ENCODE data around the gene COL4A2.
"Not testable (repeated sequence)": the region's sequence is repeated elsewhere in the genome, so short reads cannot be mapped to it uniquely, and the experiment has no call there.

Gene COL4A2

DNA sequence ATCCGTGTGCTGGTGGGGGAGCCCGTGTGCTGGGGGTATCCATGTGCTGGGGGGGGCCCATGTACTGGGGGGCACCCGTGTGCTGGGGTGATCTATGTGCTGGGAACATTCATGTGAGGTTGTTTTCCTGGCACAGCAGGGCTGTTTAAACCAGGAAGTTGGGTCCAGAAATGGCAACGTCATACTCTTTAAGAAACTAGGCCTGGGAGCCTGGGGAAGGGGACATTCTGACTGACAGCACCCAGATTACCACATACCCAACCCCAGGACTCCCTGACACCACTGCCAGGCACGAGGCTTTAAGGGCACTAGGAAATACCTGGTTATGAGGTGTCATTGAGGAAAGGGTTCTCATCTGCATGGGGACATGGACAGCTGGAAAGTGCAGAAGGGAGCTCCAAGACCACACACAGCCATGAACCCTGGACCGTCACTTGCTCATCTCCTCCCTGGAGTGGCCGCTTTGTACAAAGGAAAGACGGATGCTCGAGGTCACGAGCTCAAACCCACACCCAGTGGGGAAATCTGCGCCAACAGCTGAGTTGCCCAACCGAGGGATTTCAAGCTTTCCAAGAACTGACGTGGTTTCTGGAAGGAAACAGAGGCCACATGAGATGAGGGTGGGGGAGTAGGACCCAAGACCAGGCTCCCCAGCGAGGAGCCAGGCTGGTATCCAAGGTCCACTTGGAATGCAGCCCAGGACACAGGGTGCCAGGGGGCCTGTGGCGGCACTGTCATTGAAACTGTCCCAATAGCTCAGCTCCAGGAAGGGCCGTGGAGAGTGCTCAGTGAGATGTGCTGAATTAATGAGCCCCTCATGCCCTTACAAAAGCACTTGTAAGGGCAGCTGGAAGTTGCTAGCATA lies 213.6 kb downstream of the COL4A2 start:
- no peak for DNase-seq (ENCODE audit: low spot score)

DNA sequence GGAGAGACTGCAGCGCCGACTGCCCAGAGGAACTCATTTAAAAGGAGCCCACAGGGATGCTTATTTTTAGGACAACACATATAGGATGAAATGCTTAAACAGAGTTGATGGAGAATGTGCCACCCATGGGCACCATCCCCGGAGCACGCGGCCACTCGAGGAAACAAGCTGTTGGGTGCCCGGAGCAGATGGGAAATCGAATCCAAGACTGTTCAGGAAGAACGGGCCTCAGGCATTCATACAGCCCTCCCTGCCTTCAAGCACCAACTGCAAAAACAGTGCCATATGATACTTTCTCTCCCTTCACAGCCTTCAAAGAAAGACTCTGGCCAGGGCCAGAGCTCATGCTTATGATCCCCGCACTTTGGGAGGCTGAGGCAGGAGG lies 214.2 kb downstream of the COL4A2 start:
- DNase-seq (ENCODE audit: low spot score): no peak

DNA sequence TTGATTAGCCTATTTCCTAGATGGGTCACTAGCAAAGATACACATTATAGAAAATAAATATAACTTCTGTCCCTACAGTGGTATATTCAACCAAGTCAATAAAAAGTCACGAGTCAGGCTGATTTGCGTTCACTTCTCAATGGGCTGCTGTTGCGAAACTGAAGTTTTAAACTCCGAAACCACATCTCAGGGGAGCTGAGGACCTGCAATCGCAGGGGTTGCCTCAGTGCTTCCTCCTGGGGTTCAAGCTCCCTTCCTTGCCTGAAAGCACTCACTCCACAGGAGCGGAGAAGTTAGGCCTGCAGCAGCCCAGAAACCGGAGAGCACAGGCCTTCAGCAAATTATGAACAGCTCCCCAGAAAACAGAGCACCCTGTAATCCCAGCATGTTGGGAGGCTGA lies 214.9 kb downstream of the COL4A2 start:
- no peak for DNase-seq (ENCODE audit: low spot score)

DNA sequence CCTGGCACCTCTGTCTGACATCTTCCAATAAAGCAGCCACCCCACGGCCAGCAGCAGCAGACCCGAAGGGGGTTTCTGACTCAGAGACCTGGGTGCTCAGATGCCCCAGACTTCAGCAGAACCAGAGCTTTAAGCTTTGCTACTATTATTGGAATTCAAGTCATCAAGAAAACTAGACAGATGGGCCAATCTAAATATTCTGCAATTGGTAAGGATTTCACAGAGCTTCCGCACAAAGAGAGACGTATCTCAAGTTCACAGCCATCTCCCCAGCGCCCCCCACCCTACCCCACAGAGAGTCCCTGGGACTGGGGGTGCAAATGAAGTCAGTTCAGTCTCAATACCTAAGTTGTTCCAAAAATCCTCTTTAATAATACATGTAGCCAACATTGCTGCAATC lies 215.6 kb downstream of the COL4A2 start:
- no peak for DNase-seq (ENCODE audit: low spot score)

DNA sequence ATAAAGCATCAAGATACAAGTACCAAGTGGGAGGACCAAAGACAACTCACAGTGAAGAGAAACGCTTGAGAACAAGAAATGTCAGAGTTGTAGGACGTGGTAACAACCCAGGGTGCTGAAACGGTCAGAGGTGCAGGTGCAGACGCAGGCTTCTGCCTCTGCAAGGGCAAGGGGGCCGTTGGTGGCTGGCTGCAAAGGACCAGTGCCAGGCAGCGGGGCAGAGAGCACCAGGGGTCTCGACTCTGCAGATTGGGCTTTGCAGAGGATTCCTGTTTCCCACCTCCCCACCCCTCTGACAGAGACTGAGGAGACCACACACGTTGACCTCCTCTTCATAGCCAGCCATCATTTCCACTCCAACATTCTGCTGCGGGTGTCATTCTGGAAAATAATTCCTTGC lies 216.1 kb downstream of the COL4A2 start:
- DNase-seq (ENCODE audit: low spot score): no peak

DNA sequence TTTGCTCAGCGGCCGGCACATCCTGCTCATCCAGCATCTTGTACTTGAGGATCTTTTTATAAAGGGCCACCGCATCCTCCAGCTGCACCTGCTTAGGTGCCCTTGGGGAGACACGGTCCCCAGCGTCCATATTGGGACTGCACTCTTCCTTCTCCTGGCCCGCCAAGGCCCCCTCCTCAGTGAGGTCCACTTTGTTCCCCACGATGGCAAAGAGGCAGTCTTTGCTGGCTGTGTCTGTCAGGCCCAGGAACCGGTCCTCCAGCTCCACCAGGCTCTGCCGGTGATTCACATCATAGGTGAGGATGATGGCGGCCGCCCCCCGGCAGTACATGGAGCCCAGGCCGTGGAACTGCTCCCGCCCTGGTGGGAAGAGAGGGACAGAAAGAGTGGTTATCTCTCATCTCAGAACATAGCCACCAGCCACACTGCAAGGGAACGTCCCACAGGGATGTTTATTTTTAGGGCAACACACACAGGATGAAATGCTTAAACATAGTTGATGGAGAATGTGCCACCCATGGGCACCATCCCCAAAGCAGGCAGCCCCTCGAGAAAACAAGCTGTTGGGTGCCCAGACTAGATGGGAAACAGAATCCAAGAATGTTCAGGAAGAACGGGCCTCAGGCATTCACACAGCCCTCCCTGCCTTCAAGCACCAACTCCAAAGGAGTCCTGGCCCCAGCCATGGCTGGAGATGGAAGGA lies 216.9 kb downstream of the COL4A2 start:
- no peak for DNase-seq (ENCODE audit: low spot score)

DNA sequence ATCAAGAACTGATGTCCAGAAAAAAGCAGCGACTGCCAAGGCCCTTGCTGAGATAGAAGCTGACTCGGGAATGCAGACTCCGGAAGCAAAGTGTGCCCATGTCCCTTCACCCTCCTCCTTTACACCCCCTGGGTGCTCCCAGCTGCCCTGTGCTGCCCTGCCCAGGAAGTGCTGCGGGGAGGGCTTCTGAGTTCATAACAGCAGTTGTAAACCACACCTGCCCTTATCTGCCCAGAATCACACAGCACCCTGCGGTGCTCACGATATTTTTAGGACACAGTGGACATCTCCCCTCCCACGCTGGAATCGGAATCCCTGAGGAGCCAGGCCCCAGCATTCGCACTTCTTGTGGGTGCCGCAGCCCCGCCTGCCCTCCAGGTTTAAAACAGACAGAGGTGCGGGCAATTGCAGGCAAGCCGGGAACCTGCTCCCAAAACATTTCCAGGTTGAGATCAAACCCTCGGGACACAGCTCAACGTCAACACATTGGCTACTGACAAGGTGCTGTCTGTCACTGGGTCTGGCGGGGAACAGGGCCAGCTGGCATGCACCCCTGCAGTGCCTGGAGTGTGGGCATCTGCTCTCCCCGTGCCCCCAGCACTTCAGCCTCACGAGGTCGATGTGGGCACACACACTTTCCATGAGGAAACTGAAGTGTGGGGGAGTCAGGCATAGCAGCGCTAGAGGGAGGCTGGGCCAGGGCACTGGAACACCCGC lies 217.6 kb downstream of the COL4A2 start:
- DNase-seq (ENCODE audit: low spot score): no peak

DNA sequence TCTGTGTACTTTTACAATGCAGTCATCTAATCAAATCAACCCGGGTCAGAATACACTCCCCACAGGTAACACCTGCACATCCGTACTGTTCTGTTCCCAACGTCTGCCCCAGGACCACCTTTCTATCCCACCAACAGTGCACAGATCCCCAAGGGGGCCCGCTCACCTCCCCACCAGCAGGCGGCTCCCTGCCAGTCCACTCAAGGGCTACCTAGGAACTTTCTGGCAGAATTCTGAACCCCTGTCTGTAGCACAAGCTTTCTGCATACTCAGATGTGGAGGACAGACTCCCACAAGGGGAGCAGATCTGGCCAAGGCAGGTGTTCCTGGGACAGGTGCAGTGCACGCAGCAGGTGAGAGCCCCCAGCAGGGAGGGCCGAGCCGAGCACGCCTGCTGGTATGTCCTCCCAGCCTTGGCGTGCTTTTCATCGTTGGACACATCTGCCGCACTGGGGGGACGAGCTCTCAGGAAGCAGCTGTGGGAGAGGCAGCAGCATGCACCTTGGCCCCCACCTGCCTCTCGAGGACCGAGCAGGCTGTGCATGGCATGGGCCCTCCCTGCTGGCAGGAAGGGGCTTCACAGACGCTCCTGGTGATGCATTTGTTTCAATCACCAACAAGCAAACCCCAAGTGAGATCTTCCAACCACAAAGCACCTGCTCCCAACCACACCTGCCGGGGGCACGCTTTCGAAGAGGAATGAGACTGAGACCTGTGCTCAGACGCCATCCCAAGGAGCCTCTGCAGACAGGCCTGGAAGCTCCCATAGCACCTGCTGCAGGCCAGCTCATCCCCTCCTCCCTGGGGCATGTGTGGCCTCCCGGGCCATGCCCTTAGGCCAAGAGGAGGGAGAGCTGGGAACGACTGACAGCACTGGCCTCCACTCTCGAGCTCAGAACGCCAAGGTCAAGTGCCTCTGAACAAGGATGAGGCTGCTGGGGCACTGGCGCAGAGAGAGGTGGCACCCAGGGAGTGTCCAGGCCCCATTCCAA lies 218.5 kb downstream of the COL4A2 start:
- DNase-seq (ENCODE audit: low spot score): no peak

DNA sequence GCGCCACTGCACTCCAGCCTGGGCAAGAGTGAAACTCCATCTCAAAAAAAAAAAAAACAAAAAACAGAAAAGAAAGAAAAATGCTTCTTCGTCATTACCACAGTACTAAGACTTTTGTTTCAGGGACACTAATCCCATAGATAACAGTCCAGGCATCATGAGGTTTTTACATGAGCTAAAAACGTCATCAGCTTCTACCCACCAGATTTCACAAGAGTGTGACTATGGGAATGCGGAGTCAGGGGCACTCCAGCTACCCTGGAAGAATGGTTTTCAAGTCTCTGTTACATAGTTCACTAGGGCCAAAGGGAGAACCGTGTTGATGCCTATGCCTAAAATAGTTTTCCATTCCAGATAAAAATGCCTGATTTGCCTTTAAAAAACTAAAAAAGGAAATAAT lies 221.3 kb downstream of the COL4A2 start:
- DNase-seq (ENCODE audit: low spot score): no peak

DNA sequence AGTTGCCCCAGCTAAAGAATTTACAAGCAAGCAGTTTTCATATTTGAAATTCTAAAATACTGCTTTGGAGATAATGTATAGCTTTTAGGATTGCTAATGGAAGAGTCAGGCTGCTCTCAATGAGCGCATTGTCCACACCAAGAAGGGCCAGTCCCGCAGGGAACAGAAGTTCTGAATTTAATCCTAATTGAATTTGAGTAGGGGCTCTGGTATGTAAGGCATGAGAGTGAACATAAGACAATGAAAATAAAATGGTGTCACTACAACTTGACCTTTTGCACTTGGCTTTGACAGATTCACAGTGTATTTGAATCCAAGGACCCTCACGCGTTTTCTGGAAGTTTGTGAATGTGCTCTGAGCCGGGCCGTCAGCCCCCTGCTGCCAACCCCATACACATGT lies 221.8 kb downstream of the COL4A2 start:
- DNase-seq (ENCODE audit: low spot score): no peak

DNA sequence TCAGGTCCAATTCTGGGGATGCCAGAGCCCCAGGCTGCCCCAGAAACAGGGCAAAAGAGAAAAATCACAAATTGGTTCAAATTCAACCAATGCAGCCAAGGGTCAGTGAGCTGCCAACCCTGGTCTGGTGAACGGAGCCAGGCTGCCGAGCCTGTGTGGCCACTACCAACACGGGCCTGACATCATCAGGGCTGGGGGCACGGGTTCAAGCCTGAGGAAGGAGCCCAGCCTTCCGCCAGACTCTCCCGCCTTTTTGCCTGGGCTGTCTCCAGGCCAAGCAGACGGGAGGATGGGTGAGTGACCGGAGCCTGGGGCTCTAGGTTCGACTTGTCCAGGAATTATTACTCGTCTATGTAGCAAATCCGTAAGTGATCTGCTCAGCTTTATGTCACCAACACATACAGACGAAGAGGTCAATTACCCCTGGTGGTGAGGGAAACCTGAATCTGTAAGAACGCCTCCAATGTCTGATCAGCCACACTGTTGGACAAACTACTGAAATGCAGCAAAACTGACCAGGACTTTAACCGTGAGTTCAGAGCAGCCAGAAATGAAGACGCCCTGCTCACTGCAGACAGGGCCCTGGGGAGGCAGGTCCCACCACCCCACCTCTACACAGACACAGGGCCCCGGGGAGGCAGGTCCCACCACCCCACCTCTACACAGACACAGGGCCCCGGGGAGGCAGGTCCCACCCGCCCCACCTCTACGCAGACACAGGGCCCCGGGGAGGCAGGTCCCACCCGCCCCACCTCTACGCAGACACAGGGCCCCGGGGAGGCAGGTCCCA lies 222.6 kb downstream of the COL4A2 start:
- DNase-seq (ENCODE audit: low spot score): no peak

DNA sequence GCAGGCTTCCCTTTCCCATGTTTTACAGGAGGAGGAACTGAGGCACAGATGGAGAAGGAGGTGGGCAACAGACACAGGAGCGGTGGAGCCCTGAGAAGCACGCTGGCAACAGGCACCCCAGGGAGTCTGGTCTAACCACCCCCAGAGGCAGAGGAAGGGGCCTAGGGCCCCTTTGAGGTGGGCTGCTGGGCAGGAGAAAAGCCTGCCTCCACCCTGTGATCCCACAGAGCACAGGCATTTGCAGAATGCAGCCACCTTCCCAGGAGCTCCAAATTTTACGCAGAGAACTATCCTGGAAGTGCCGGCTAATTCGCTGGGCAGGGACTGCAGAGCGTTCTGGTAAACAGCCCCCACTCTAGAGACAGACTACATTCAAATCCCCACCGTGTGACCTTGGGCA lies 224.0 kb downstream of the COL4A2 start:
- no peak for DNase-seq (ENCODE audit: low spot score)

DNA sequence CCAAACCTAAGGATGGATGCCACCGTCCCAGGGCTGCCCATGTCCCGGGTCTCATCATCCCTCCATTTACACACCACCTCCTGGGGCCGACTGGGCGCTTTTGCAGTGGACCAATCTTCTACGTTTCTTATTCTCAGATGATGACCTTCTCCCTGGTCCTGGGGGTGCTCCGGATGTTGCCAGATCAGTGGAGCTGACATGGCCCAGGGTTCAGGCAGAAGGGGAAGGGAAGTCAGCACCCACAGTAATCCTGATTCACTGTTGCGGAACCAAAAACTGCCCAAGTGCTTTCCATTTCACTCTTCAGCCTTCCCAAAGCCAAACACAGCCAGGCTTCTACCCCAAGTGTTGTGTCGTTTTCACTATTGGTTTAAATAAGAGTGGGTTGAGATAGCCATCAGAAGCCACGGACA lies 224.6 kb downstream of the COL4A2 start:
- no peak for DNase-seq (ENCODE audit: low spot score)

DNA sequence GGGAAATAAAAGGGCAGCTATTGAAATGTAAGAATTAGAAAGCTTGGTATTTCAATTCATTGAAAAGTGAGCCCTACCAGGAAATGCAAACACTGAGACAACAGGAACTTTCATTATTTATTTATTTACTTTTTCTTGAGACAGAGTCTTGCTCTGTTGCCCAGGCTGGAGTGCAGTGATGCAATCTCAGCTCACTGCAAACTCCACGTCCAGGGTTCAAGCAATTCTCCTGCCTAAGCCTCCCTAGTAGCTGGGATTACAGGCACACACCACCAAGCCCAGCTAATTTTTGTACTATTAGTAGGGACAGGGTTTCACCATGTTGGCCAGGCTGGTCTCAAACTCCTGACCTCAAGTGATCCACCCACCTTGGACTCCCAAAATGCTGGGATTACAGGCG lies 225.2 kb downstream of the COL4A2 start:
- DNase-seq (ENCODE audit: low spot score): not testable (repeated sequence)

DNA sequence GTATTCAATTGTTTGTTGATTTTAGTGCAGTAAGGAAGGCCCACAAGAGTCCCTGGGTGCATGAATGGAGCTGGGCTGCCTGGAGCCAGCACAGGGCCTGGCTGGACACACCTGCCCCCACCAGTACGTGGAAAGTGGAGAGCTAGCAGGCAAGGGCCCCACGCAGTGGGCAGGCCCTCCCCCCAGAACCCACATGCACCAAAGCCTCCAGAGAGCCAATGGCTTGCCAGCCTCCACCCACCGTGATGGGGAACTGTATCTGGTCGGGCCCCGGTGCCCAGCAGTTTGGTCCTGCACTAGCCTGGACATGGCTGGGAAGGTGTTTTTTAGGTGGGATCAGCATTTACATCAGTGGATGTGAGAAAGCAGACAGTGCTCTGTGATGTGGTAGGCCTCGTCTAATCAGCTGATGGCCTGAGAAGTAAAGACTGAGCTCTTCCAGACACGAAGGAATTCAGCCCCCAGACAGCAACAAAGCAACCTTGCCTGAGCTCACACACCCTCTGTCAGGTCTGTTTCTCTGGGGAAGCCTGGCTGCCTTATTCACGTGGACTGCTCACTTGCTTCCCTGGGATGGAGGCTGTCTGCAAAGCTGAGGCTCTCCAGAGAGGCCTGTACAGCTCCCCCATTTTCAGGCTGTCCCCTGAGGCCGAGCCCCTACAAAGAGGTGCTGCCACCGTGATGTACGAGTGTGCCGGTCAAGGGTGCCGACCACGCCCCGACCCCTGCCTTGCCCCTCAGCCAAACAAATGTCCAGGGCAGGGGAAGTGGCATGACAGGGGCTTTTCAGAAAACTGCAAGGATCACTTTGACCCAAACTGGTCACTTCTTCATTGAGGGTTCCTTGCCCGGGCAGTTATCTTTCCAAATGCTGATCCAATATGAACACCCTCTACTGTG lies 226.9 kb downstream of the COL4A2 start:
- no peak for DNase-seq (ENCODE audit: low spot score)

DNA sequence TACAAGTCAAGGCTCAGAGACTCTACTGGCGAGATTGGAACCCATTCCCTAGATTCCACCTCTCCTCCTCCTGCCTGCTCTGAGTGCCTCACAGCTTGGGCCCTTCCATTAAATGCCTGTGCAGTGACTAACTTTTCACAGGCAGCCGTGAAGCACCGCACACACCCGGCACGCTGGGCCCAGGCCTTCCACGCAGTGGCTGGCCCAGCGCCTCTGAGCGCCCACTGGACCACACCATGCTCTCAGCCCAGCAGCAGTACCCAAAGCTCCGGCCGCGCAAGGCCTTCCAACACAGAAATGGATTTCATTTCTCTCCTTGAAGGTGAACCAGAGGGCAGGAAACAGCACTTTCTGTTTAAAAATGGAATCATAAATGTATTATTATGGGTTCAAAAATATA lies 228.4 kb downstream of the COL4A2 start:
- no peak for DNase-seq (ENCODE audit: low spot score)

DNA sequence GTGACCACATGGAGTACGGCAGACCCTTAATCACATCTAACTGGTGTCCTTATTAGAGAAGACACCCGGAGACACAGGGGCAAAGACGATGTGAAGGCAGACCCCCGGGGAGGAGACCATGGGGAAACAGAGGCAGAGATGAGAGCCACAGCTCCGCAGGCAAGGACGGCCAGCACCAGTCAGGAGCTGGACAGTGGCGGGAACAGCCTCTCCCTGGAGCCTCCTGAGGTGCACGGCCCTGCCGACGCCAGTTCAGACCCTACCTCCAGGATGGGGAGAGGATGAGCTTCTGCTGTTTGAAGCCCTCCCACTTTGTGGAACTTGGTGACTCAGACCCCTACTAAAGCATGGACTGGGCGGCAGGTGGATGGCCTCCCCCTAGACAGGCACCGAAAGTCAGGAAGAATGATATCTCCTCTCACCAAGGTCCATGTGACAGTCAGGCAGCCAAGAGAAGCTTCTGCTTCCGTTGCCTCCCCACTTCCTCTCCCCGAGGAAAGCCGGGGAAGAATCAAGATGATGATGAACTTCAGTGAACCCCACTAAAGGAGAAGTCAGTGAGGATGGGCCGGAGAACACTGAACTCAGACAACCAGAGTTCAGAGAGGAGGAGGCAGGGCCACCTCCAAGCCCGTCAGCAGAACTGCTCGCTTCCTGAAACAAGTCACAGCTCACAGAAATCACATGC lies 229.1 kb downstream of the COL4A2 start:
- no peak for DNase-seq (ENCODE audit: low spot score)

DNA sequence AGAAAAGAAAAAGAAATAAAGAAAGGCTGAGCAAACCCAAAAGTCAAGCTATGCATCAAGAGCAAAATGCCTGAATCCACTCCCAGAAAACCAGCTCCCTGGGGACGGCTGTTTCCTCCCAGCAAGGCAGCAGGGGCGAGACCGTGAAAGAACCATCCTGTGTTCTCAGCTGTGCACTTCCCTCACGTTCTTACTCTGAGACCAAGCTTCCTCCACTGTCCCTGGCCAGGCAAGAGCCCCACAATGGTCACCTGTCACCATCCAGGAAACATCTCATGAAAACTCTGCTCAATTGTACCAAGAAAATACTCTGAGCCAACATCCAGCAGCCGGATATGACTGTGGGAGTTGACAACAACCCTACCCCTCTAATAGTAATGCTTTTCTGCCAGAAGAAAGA lies 231.5 kb downstream of the COL4A2 start:
- no peak for DNase-seq (ENCODE audit: low spot score)

DNA sequence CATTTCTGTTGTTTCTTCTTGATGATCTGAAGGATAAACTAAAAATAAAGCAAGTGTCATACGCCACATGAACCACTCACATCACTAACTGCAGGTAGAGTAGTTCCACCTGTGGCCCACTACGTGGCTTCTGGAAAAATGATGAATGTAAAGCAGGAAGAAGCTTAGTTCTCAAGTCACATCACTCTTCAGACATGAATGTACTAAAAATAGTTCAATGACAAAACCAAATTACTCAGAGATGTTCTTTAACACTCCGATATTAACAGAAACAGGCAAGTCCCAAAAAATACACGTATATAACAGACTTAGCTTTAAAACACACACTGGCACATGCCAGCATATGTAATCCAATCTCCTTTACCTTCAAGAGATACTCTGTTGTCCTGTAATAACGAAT lies 232.8 kb downstream of the COL4A2 start:
- no peak for DNase-seq (ENCODE audit: low spot score)

All from HuH-7 (cell line).